ENCODE measurements around the gene MOK.

DNA sequence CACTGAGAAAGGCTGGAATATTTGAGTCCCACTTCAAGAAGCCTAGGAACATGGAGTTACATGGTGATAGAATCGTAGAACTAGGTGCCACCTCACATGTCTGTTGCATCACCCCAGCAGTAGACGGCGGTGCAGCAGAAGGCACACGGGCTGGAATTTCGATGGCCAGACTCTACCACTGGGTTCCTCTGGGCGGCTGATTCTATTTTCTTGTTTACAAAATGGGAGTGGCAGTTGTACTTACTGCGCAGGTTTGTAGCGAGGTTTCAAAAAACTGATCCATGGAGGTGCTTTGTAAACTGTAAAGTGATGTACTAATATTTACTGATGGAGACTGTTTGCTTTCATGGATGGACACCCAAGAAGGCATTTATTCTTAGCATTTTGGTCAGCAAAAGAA, 119.6 kb downstream of the MOK start:
- TF ChIP-seq, protein P1, sequence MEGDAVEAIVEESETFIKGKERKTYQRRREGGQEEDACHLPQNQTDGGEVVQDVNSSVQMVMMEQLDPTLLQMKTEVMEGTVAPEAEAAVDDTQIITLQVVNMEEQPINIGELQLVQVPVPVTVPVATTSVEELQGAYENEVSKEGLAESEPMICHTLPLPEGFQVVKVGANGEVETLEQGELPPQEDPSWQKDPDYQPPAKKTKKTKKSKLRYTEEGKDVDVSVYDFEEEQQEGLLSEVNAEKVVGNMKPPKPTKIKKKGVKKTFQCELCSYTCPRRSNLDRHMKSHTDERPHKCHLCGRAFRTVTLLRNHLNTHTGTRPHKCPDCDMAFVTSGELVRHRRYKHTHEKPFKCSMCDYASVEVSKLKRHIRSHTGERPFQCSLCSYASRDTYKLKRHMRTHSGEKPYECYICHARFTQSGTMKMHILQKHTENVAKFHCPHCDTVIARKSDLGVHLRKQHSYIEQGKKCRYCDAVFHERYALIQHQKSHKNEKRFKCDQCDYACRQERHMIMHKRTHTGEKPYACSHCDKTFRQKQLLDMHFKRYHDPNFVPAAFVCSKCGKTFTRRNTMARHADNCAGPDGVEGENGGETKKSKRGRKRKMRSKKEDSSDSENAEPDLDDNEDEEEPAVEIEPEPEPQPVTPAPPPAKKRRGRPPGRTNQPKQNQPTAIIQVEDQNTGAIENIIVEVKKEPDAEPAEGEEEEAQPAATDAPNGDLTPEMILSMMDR (IDR thresholded peaks at IDR 0.05), result no peak
- TF ChIP-seq POLR2A (IDR thresholded peaks at IDR 0.05), result no peak
